Measurements from ENCODE around the gene UNC119B.

- TF ChIP-seq RAD21 (IDR thresholded peaks at IDR 0.05; ENCODE audit: low read depth) (peak; percentile 12; the same call in 1 of the 2 replicates), YY1 (IDR thresholded peaks at IDR 0.05; ENCODE audit: low read depth) (peak; percentile 69; the same call in 1 of the 2 replicates), FOXM1 (IDR thresholded peaks at IDR 0.05; ENCODE audit: borderline replicate concordance, low read depth) (no peak; the same call in 1 of the 2 replicates), TCF12 (IDR thresholded peaks at IDR 0.05; ENCODE audit: low read depth) (peak; percentile 80), REST (IDR thresholded peaks at IDR 0.05; ENCODE audit: low read depth) (no peak), TAF1 (IDR thresholded peaks at IDR 0.05; ENCODE audit: low read depth) (no peak), EP300 (IDR thresholded peaks at IDR 0.05; ENCODE audit: borderline replicate concordance) (peak; percentile 61; the same call in 1 of the 2 replicates), CEBPB (IDR thresholded peaks at IDR 0.05) (peak; percentile 82), EGR1 (IDR thresholded peaks at IDR 0.05) (no peak), NFIC (IDR thresholded peaks at IDR 0.05) (peak; percentile 70), ZBTB7A (IDR thresholded peaks at IDR 0.05; ENCODE audit: low read depth) (no peak), TEAD4 (IDR thresholded peaks at IDR 0.05) (peak; percentile 97), MAX (IDR thresholded peaks at IDR 0.05) (peak; percentile 51; the same call in 1 of the 2 replicates)
- TF ChIP-seq, protein P1, sequence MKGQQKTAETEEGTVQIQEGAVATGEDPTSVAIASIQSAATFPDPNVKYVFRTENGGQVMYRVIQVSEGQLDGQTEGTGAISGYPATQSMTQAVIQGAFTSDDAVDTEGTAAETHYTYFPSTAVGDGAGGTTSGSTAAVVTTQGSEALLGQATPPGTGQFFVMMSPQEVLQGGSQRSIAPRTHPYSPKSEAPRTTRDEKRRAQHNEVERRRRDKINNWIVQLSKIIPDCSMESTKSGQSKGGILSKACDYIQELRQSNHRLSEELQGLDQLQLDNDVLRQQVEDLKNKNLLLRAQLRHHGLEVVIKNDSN (IDR thresholded peaks at IDR 0.05): no peak
Observed at GRCh38 chr12:120767071-120768024, 57.1 kb downstream of the UNC119B start.
